Frontal cortex (tissue), 4 donors: Measurements from ENCODE around the gene SLC6A20. TPM values are rescaled to one million over a fixed set of nuclear protein-coding genes. Genes with fewer than 3 reads are reported as not detected.

Experiments
- DNase-seq, 2 donors: peaks; one replicate each; pipeline ENCODE4 v3.0.0; 2012; ENCODE audit warnings: low spot score in 2 of 2
- FAIRE-seq: peaks from 2 replicates; lab custom pipeline; 2012; peaks lifted over from hg19 to GRCh38; lab: Jason Lieb, UNC
- total RNA-seq: library from RNA; depleted of rRNA; stranded (reverse); fragments of >200 nt; gene quantifications from one replicate; pipeline ENCODE4 v1.2.3, GENCODE V29; 2014
- donor health status: control.
- donor health status: control.
- donor health status: control.

SLC6A20 gene, protein sequence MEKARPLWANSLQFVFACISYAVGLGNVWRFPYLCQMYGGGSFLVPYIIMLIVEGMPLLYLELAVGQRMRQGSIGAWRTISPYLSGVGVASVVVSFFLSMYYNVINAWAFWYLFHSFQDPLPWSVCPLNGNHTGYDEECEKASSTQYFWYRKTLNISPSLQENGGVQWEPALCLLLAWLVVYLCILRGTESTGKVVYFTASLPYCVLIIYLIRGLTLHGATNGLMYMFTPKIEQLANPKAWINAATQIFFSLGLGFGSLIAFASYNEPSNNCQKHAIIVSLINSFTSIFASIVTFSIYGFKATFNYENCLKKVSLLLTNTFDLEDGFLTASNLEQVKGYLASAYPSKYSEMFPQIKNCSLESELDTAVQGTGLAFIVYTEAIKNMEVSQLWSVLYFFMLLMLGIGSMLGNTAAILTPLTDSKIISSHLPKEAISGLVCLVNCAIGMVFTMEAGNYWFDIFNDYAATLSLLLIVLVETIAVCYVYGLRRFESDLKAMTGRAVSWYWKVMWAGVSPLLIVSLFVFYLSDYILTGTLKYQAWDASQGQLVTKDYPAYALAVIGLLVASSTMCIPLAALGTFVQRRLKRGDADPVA
- 3.3 TPM for total RNA-seq

DNA sequence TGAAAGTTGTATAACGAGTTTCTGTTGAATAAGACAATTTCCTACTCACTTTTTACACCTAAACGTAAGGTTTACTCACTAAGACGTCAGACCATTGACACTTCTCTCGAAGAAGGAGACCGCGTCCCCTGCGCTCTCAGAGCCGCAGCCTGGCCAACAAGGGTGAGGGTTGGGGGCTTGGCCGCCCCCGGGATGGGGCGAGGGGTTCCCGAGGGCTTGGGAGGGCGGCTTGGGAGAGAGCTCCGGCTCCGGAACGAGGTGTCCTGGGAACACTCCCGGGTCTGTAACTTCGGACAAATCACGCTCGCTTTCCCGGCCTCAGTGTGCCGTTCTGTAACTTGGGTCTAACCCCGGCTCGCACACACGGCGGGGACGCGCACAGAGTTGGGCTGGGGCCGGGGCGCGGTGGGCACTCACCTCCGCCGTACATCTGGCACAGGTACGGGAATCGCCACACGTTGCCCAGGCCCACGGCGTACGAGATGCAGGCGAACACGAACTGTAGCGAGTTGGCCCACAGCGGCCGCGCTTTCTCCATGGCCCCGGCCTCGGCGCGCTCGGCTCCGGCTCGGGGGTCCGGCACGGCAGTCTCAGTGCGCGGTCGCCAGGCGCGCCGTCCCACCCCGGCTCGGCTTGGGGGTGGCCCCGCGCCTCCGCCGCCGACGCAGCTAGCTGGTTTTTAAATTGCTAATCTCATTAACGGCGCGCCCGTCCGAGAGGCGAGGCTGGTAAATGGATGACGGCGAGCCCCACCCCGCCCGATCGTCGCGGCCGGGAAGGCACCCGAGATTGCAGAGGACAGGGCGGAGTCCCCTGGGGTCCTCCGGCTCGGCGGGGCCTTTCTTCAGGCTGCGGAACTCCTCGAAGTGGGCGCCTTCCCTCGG lies at the start of gene SLC6A20:
Gene SLC6A20, minus strand, starts transcription at position 655 of the 884 bp plus-strand sequence. Its CDS starts 117 bp downstream, at position 538.
- FAIRE-seq (no peak), DNase-seq (no peak)

DNA sequence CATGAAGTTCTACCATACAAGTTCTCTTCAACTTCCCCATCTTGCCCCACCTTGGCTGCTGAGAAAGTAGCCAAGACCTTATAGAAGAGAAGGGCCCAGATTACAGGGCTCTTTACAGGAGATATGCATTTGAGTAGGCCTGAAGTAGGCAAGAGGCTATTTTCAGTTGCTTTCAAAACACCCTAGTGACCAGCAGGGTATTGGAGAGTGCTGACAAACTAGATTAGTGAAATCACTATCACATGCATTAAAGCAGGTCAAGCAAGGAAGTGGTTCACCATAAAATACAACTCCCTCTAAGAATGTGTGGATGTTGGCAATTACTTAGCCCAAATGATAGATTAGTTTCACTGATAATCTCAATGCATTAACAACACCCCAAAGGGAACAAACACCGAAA lies 48.3 kb upstream of the SLC6A20 start:
- DNase-seq (no peak), FAIRE-seq (no peak)

DNA sequence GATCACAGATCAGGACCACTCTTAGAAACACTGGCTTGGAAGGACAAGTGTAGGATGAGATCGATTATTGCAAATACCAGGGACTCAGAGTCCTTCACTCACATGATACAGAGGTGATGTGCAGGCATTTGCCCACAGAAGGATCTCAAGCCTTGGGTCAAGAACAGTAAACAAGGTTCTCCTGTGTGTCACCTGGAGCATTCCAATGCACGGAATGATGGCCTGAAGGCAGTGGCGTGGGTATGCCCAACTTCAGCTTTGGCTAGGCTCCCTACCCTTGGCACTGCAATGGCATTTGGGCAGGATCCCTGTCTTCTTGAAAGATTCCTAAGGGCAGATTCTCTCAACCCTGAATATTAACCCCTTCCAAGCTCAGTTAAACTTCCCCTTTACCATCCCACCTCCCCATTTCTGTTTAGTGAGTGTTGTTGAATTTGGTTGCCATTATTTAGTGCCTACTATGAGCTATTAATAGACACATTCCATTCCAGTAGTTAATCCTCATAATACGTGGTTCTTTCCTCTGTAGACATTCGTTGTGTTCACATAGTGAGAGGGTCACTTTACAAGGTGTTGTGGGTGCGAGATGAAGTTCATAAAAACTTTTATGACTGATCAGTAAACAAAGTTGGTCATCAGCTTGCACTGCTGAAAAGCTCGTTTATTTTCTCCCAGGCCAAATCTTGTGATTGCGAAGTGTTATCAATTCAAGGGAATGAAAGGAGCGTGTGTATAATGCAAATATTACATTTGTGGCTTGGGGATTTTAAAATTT lies 46.7 kb upstream of the SLC6A20 start:
- DNase-seq (no peak), FAIRE-seq (no peak)

DNA sequence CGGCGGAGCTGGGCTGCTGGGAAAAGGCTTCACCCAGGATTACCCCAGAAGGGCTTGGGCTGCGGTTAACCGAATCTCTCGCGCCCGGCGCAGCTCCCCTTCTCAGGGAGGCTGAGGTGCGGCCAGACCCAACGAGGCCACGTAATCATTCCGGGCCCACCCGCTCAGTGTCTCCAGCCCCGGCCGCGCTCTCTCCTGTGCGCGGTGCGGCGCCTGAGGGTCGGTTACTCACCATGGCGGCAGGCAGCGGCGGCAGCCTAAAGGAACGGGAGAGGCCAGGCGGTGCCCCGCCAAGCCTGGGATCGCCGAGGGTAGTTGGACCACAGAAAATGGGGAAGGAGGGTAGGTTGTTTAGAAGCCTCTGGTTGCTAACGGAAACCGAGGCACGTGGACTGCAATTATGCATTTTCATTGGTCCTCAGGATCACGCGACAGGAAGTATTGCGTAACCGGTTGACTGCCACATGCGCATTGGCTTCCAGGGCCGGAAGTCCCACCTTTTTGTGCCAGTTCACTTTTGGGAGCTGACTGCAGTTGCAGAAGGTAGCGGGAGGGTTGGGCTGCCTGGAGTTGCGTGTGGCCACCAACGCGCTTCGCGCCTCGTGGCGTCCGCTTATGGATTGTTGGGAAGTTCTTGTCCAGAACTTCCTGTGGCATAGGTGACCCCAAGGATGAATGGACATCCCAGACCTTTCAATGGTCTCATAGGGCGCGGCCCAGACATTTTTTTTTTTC lies 45.6 kb upstream of the SLC6A20 start, which contains the start of gene LZTFL1:
Gene LZTFL1, minus strand, starts transcription at position 363 of the 735 bp plus-strand sequence. Its CDS starts 128 bp downstream, at position 235.
- DNase-seq (peak; percentile 78 to 89), FAIRE-seq (peak; percentile 21)

DNA sequence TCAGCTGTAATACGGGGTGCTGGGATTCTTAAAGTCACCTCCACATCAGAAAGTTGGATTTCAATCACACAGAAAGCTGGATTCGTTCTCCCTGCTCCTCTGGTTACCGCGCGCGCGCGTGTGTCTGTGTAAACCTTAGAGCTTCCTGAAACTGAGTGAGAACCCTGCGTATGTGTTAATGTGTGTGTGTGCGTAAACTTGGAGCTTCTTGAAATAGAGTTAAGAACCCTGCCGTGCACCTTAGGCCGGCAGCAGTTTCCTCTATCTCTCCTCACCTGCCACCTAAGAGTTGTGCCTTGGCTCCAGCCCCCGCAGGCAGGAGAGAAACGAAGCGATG lies 45.1 kb upstream of the SLC6A20 start:
- FAIRE-seq (no peak), DNase-seq (peak in 1 of 2 donors; percentile 7)

DNA sequence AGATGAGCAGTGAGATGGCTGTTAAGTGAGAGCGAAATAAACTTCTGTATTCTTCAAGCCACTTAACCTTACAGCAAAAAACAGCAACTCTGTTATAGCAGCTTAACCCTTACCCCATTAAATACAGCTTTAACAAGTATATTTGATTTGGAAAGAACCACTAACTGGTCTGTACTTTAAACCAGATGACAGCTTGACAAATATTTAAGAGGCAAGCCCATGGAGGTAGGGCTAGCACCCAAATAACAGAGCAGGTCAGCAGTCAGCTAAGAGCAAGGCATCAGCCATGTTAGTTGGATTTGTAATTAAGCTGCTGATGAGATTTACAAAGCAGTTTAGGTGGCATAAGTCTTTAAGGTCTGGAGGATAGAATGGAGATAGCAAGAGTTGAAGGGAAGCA lies 42.1 kb upstream of the SLC6A20 start:
- FAIRE-seq (no peak), DNase-seq (no peak)

DNA sequence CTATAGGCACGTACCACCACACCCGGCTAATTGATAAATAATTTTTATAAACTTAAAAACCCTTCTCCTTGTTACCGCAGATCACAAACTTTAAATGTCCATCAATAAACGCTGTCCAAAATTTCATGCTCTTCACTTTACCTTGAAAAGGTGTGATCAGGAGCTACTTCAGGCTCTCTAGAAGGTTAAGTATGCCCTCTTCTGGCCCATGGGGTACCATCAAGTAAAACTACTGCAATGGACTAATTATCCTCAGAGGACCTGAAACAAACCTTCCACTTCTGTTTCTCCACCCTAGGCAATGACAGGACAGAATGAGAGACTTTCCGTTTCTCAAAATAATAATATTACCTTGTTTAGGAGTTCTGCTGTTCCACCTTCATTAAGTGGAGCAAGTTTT lies 36.4 kb upstream of the SLC6A20 start:
- no peak for FAIRE-seq
- no peak for DNase-seq

DNA sequence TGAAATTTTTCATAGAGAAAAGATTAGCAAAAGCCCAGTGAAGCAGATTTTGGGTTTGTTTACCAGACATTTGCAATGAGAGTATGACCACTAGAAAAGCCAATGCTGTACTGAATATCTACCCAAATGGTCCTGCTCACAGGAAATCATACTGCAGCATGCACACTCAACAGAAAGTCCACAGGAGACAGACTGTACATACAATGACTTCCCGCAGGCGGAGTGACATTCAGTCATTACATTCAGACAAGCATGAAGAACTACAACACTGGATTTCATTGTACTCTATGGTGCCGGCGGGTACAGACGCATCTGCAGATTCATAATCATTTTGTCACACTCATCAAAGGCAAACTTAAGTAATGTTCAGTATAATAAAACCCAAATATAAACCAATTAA lies 33.8 kb upstream of the SLC6A20 start:
- DNase-seq (no peak), FAIRE-seq (no peak)

DNA sequence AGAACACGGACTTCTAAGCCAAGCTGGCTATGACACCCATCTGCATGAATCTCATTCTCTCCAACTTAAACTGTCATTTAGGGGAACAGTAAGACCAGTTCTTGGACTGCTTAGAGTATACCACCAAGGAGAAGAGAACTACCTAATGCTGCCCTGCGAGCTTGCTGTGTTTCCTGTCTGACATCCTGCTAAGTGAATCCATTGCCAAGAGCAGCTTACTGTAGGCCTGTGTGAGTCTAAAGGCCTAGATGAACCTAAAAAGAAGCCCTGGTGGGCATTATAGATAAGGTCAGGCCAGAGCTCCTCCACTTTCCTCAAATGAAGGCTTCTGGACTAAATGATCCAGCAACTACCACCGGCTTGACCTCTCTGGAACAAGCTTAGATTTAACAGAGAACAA lies 30.6 kb upstream of the SLC6A20 start:
- FAIRE-seq (no peak), DNase-seq (no peak)

DNA sequence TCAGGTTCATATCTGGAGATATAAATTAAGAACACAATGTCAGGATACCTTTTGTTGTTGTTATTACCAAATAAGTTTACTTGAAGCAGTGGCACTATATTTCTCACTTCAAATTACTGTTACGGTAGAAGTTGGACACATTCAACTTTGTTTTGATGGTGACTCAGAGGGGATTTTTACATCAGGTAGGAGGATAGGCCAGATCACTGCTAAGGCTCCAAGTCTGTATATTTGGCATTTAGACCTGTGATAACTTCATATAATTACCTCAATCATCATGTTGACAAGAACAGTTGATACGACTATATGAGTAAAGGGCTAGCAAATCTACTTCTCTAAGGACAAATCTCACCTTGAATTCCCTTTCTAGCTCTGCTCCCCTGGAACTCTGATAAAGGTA lies 30.0 kb upstream of the SLC6A20 start:
- no peak for DNase-seq
- FAIRE-seq, result no peak

DNA sequence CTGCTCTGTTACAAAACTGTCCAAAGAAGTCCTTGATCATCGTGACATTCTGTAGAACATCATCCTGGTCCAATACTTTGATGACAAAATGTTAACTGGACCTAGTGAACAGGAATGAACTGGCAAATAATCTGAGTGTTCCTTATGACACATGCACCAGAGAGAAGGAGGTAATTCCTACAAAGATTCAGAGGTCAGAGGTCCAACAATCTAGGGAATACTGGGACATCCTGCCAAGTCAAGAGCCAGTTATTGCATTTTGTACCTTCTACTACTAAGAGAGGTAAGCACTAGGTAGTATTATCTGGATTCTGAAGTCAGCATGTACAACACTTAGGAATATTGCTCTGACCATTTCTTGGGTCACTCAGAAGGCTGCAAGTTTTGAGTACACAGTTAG lies 24.8 kb upstream of the SLC6A20 start:
- no peak for DNase-seq
- FAIRE-seq, result no peak

DNA sequence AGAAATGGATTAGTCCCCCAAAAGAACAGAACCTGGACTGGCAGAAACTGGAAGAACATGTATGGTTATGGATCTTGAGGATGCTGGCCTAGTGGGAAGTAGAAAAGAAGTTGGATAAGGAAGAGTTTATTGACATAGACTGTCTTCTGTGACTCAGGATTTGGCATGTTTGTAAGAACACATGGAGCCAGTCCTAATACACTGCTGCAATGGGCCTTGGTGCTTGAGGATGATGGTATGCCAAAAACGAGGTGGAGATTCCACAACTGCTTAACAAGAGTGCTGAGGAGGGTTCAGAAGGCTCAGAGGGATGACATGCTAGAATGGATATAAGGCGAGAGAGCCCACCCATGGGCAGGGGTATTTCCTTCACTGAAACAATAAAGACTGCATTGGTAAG lies 23.2 kb upstream of the SLC6A20 start:
- FAIRE-seq (no peak), DNase-seq (no peak)

DNA sequence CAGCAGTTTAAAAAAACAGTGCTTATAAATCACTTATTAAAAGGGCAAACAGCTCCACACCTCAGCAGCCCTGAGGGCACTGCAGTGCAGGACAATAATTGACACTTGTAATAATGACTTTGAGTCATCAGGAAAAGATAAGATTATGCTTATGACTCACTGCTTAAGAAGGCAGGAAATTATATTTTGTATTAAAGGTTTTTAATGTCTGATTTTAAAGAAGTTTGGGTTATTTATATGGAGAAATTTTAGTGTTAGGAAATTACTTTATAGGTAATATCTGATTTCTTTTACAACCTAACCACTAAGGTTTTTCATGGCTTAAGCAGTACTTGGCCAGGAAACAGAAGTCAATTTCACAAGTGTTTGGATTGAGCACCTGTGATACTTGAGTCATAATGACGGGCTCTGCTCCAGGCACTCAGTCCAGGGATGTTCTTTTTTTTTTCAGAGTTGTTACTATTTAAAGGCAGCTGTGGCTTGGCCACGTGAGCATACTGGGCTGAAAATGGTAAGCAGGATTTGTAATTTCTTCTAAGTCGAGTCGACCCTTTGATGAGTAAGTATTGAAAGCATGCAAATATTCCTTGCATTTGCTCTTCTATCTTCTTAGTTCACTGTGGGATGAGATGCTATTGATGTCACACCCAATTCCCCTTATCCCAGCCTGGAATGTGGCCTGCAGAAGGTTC lies 21.6 kb upstream of the SLC6A20 start:
- DNase-seq, result no peak
- FAIRE-seq, result no peak

DNA sequence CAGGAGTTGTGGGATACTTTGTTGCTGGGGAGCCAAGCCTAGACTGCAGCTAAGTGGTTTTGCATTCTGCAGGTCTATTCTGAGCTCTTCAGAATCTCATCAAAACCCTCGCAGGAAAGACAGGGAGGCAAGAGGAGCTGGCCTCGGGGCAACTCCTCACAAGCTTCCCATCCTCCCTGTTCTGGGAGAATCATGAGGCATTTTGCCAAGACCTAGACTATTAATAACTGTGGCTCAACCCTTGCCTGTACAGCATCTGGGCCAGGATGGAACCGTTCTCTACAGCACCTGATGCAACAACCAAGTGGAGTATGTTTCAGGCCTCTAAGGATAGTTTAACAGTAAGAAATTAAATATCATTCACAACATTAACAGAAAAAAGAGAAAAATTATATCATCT lies 20.2 kb upstream of the SLC6A20 start:
- DNase-seq, result no peak
- no peak for FAIRE-seq

DNA sequence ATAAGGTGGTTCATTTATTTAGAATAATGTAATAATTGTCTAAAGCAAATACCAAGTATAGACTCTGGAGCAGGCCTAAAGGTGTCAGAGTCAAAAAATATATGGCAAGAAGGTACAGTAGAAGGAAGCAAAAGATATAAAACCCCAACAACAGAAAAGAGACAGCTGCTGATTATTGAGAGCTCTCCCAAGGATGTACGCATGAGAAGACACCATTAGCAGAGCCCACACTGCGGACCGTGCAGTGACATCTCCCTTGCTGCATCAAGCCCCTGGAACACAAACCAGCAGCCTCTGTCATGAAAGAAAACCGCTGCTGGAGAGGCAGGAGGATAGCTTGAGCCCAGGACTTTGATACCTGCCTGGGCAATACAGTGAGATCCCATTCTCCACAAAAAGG lies 18.0 kb upstream of the SLC6A20 start:
- DNase-seq (no peak), FAIRE-seq (no peak)

DNA sequence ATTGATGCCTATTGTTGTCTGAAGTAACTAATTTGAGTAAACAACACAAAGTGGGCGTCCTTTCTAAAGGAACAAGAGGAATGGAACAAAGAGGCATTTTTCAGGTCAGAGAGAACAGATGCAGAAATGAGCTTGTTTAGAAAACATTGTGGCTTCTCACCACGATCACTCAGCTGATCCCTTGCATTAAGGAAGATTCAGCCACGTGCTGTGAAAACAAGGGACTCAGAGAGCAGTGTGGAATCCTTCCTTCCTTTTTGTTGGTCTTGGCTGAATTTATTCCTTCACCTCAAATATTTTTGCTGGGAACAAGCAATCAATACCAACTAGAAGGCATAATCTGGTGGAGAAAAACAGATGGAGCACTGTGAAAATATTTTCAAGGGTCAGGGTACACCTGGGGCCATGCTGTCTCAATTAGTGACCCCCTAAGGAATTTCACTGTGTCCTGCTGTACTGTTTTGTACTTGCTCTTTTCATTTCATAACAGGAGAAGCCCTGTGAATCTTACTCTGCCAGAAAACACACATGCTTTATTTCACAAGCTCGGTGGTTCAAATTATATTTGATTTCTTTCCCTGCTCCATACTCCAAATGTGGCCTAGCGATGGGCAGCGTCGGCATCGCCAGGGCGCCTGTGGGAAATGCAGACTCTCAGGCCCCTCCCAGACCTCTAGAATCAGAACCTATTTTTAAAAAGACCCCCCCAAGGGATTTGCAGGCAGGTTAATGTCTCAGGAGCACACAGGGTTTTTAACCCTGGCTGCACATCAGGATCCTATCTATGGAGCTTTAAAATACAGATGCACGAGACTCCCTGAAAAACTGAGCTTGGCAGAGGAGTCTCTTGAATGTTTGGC lies 11.6 kb upstream of the SLC6A20 start:
- FAIRE-seq, result no peak
- DNase-seq, result no peak

DNA sequence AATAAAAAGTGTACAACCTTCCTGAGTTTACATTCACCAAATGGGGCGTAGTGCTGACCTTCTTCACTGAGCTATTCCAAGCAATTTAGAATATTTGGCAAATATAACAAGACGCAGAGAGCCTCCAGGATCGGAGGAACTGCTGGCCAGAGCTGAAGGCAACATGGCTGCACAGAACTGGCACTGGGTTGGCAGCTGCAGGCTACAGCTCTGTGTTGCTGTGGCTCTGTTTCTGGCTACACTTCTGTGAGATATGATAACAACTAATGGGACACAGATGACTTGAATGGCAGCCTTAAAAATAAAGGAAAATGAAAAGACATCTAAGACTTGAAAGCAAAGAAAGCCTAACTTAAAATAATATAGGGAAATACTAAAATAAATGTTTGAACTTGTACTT lies 10.8 kb upstream of the SLC6A20 start:
- DNase-seq (no peak), FAIRE-seq (no peak)

DNA sequence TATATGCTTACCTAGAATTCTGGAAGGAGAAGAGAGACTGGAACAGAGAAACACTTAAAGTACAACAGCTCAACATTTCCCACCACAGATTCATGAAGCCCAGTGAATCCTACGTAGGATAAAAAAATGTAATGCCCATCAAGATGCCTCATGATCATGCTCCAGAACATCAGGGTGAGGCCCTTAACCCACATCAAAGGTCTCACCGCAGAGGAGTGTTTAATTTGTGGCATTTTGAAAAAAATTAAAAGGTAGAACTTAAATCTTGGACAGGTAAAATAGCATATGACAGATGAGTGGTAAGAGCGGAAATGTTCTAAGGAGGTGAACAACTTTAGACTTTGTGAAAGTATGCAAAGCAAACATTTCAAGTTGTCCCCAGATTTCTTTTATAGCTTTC lies 9.7 kb upstream of the SLC6A20 start:
- DNase-seq, result no peak
- FAIRE-seq, result no peak
